Measurements from ENCODE around the gene SNRNP35. TPM values are rescaled to one million over a fixed set of nuclear protein-coding genes. Genes with fewer than 3 reads are reported as not detected.

SNRNP35 gene
- total RNA-seq, 2 experiments from 2014 or later: 26.2 to 28.6 TPM

DNA sequence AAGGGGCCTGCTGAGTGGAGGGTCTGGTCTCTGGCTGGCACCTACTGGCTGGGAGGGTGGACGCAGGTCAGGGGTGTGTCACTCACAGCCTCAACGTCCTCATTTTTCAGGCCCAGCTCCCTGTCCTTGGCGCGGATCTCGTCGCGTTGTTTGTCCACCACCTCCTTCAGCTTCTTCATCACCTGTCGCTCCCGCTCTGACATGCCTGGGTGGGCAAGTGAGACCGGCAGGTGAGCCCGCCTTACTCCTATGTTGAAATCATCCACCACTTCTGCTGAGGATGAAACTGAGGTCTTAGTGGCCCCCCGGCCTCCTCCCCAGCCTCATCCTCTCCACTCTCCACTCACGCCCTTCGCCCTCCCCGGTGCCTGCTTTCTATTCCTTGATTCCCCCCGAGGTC is 41.4 kb downstream of the SNRNP35 start:
- ATAC-seq (ENCODE audit: poor library complexity) (no peak), DNase-seq (no peak)
- no peak overlapping the region for H3K27ac Mint-ChIP-seq
- no peaks in the 10 kb centered on the region for H3K4me1 Mint-ChIP-seq (ENCODE audit: low read depth)
- Histone ChIP-seq H3K27ac (ENCODE audit: low read depth in 1 of 2, low read length in 2 of 2) (no peak overlapping the region), H3K4me1 (ENCODE audit: insufficient read depth, low read length) (no peaks in the 10 kb centered on the region), H3K36me3 (ENCODE audit: insufficient read depth, low read length) (peaks cover 2% of the 10 kb centered on the region), H3K4me3 (ENCODE audit: low read length) (no peak overlapping the region), H3K27me3 (ENCODE audit: control insufficient read depth in 1 of 2, insufficient read depth in 2 of 2, low read length in 2 of 2) (no peaks in the 10 kb centered on the region), H3K9me3 (ENCODE audit: control insufficient read depth in 1 of 2, insufficient read depth in 1 of 2, low read length in 2 of 2) (no peaks in the 10 kb centered on the region)
- ChIA-PET CTCF (no interaction called here), POLR2A (no interaction called here)
- intact Hi-C loops (cut with DNase I, micrococcal nuclease): no loop called here
- no peaks in the 10 kb centered on the region for H3K9me3 Mint-ChIP-seq
- H3K36me3 Mint-ChIP-seq (ENCODE audit: low read depth): no peaks in the 10 kb centered on the region
- H3K4me3 Mint-ChIP-seq: no peak overlapping the region
- H3K27me3 Mint-ChIP-seq: no peaks in the 10 kb centered on the region
- TF ChIP-seq, protein P1, sequence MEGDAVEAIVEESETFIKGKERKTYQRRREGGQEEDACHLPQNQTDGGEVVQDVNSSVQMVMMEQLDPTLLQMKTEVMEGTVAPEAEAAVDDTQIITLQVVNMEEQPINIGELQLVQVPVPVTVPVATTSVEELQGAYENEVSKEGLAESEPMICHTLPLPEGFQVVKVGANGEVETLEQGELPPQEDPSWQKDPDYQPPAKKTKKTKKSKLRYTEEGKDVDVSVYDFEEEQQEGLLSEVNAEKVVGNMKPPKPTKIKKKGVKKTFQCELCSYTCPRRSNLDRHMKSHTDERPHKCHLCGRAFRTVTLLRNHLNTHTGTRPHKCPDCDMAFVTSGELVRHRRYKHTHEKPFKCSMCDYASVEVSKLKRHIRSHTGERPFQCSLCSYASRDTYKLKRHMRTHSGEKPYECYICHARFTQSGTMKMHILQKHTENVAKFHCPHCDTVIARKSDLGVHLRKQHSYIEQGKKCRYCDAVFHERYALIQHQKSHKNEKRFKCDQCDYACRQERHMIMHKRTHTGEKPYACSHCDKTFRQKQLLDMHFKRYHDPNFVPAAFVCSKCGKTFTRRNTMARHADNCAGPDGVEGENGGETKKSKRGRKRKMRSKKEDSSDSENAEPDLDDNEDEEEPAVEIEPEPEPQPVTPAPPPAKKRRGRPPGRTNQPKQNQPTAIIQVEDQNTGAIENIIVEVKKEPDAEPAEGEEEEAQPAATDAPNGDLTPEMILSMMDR (IDR thresholded peaks at IDR 0.05): no peak

DNA sequence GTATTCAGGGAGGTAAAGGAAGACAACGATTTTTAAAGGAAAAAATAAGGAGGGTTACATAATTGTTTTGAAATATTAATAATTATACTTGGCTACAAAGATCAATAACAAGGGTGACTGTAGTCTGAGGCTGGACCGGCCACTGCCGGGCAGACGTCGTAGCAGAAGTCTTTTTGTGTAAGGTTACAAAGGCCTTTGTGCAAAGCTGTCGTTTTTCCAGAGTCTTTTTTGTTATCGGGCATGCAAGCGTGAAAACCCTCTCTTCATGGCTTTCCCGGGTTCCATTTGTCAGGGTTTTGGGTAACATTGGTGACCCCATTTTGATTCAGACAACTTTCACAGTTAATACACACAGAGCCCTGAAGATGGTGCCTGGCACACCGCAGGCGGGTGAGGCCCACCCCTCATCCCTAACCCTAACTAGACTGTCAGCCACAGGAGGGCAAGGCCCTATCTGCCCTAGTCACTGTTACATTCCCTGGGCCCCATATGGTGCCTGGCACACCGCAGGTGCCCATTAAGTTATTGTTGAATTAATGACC is 44.3 kb downstream of the SNRNP35 start:
- H3K36me3 ChIP-seq (ENCODE audit: insufficient read depth, low read length): no peaks in the 10 kb centered on the region
- DNase-seq (no peak), ATAC-seq (ENCODE audit: poor library complexity) (no peak)
- H3K4me1 ChIP-seq (ENCODE audit: insufficient read depth, low read length): no peaks in the 10 kb centered on the region
- Mint-ChIP-seq H3K27me3 (no peaks in the 10 kb centered on the region), H3K4me1 (ENCODE audit: low read depth) (no peaks in the 10 kb centered on the region), H3K36me3 (ENCODE audit: low read depth) (no peaks in the 10 kb centered on the region), H3K4me3 (no peak overlapping the region), H3K27ac (no peak overlapping the region), H3K9me3 (no peaks in the 10 kb centered on the region)
- no peak overlapping the region for H3K27ac ChIP-seq (ENCODE audit: low read depth in 1 of 2, low read length in 2 of 2)
- no peaks in the 10 kb centered on the region for H3K27me3 ChIP-seq (ENCODE audit: control insufficient read depth in 1 of 2, insufficient read depth in 2 of 2, low read length in 2 of 2)
- intact Hi-C loops (cut with DNase I, micrococcal nuclease): no loop called here
- POLR2A ChIA-PET: no interaction called here
- TF ChIP-seq, protein P1 (IDR thresholded peaks at IDR 0.05): no peak
- H3K9me3 ChIP-seq (ENCODE audit: control insufficient read depth in 1 of 2, insufficient read depth in 1 of 2, low read length in 2 of 2): no peaks in the 10 kb centered on the region
- CTCF ChIA-PET: no interaction called here
- no peak overlapping the region for H3K4me3 ChIP-seq (ENCODE audit: low read length)

DNA sequence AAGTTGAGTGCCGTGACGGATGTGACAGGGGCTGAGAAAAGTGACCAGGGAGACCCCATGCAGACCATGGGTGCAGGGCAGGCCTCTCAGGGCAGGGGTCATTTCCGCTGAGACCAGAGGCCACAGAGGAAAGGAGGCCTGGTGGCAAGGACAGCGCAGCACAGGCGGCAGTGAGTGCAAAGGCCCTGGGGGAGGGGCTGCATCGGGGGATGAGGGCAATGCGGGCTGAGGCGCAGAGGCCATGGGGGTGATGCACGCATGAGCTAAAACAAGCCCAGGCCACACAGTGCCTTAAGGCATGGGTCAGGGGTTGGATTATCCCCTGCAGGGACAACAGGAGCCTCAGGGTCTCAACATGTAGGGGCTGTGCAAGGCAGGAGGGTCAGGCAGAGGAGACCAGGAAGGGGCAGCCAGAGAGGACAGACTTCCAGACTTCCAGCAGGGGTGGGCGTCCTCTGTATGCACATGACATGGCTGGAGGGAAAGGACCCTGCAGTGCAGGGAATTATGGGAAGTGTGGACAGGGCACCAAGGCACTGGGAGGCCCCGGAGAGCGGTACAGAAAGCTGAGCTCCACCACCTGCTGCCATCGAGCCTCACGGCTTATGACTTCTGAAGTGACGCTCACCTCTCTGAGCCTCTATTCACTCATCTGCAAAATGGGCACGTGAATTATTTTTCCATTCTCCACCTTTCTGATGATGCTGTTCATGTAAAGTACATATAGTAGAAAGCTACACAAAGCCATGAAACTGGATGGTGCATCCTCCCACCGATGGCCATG is 48.3 kb downstream of the SNRNP35 start:
- Histone ChIP-seq H3K4me3 (ENCODE audit: low read length) (no peak overlapping the region), H3K27ac (ENCODE audit: low read depth in 1 of 2, low read length in 2 of 2) (no peak overlapping the region), H3K27me3 (ENCODE audit: control insufficient read depth in 1 of 2, insufficient read depth in 2 of 2, low read length in 2 of 2) (no peaks in the 10 kb centered on the region), H3K9me3 (ENCODE audit: control insufficient read depth in 1 of 2, insufficient read depth in 1 of 2, low read length in 2 of 2) (no peaks in the 10 kb centered on the region), H3K36me3 (ENCODE audit: insufficient read depth, low read length) (no peaks in the 10 kb centered on the region), H3K4me1 (ENCODE audit: insufficient read depth, low read length) (no peaks in the 10 kb centered on the region)
- Mint-ChIP-seq H3K4me3 (no peak overlapping the region), H3K27ac (no peak overlapping the region), H3K9me3 (no peaks in the 10 kb centered on the region), H3K27me3 (no peaks in the 10 kb centered on the region), H3K36me3 (ENCODE audit: low read depth) (no peaks in the 10 kb centered on the region), H3K4me1 (ENCODE audit: low read depth) (no peaks in the 10 kb centered on the region)
- ATAC-seq (ENCODE audit: poor library complexity): no peak
- CTCF ChIA-PET: no interaction called here
- intact Hi-C loops (cut with DNase I, micrococcal nuclease): no loop called here
- TF ChIP-seq, protein P1 (IDR thresholded peaks at IDR 0.05): no peak
- no peak for DNase-seq
- POLR2A ChIA-PET: no interaction called here

Data from CD4-positive, alpha-beta T cell (primary cell).